Measurements from ENCODE around the gene SYNCRIP. TPM values are rescaled to one million over a fixed set of nuclear protein-coding genes. Genes with fewer than 3 reads are reported as not detected.
"Not testable (repeated sequence)": the region's sequence is repeated elsewhere in the genome, so short reads cannot be mapped to it uniquely, and the experiment has no call there.

SYNCRIP gene
- polyA plus RNA-seq, 1 experiment, result 40.4 TPM

DNA sequence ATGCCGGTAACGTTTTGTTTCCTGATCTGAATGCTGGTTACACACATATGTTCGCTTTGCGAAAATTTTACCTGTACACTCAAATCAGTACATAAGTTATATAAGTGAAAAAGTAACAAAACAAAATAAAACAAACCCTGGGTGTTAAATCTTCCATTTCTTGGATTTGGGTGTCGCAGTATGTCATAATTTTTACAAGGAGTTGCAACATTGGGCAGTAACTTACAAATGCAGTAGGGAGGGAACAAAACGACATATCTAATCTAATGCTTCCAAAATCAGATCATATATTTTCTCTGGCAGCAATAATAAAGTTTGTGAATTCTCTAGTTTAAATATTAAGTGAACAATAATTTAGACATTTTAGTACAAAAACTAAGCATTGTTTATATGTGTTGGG, 74.3 kb downstream of the SYNCRIP start:
- no peak overlapping the region for H3K27ac ChIP-seq (ENCODE audit: low read depth, low read length)
- ChIA-PET CTCF (no interaction called here), POLR2A (no interaction called here)
- H3K27me3 ChIP-seq (ENCODE audit: control insufficient read depth, insufficient read depth, low read length), result no peaks in the 10 kb centered on the region
- no peak overlapping the region for H3K4me3 ChIP-seq (ENCODE audit: low read depth, low read length)
- no peaks in the 10 kb centered on the region for H3K9me3 ChIP-seq (ENCODE audit: control insufficient read depth, insufficient read depth, low read length)
- DNase-seq (ENCODE audit: low read depth, low spot score), result no peak
- TF ChIP-seq, protein P1, sequence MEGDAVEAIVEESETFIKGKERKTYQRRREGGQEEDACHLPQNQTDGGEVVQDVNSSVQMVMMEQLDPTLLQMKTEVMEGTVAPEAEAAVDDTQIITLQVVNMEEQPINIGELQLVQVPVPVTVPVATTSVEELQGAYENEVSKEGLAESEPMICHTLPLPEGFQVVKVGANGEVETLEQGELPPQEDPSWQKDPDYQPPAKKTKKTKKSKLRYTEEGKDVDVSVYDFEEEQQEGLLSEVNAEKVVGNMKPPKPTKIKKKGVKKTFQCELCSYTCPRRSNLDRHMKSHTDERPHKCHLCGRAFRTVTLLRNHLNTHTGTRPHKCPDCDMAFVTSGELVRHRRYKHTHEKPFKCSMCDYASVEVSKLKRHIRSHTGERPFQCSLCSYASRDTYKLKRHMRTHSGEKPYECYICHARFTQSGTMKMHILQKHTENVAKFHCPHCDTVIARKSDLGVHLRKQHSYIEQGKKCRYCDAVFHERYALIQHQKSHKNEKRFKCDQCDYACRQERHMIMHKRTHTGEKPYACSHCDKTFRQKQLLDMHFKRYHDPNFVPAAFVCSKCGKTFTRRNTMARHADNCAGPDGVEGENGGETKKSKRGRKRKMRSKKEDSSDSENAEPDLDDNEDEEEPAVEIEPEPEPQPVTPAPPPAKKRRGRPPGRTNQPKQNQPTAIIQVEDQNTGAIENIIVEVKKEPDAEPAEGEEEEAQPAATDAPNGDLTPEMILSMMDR (IDR thresholded peaks at IDR 0.05; ENCODE audit: low read depth, low read length), result no peak

DNA sequence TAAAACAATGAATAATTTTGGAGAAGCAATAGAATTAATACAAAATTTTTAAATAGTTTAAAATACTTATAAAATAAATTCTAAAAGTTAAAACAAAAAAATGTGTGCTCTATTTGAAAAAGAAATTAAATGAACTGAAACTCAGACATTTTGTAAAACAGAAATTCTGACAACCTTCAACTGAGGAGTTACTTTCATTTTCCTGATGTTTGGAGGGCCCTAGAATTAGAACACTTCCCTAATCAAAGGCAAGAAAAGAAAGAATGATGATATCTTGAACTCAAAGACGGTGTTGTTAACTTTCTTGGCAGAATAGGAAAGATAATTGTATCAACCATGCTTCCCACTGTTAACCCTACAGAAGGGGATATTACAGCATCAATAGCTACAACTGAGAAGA, 77.0 kb downstream of the SYNCRIP start:
- CTCF ChIA-PET, result interaction anchor here (1.3 kb wide), 1 partner anchor 83 kb away, joined by 4 read pairs; no protein-coding TSS in a partner anchor
- Histone ChIP-seq H3K4me3 (ENCODE audit: low read depth, low read length) (no peak overlapping the region), H3K27ac (ENCODE audit: low read depth, low read length) (no peak overlapping the region), H3K27me3 (ENCODE audit: control insufficient read depth, insufficient read depth, low read length) (no peaks in the 10 kb centered on the region), H3K9me3 (ENCODE audit: control insufficient read depth, insufficient read depth, low read length) (no peaks in the 10 kb centered on the region)
- POLR2A ChIA-PET, result no interaction called here
- TF ChIP-seq, protein P1 (IDR thresholded peaks at IDR 0.05; ENCODE audit: low read depth, low read length), result no peak
- no peak for DNase-seq (ENCODE audit: low read depth, low spot score)

DNA sequence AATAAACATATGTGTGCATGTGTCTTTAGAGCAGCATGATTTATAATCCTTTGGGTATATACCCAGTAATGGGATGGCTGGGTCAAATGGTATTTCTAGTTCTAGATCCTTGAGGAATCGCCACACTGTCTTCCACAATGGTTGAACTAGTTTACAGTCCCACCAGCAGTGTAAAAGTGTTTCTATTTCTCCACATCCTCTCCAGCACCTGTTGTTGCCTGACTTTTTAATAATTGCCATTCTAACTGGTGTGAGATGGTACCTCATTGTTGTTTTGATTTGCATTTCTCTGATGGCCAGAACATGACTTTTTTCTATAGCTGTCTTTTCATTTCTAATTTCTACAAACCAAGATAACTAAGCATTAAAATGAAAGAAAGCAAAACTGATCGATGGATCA, 78.5 kb downstream of the SYNCRIP start:
- H3K9me3 ChIP-seq (ENCODE audit: control insufficient read depth, insufficient read depth, low read length); DNase-seq (ENCODE audit: low read depth, low spot score); H3K27ac ChIP-seq (ENCODE audit: low read depth, low read length); POLR2A ChIA-PET; H3K27me3 ChIP-seq (ENCODE audit: control insufficient read depth, insufficient read depth, low read length); H3K4me3 ChIP-seq (ENCODE audit: low read depth, low read length): not testable (repeated sequence)
- CTCF ChIA-PET, result interaction anchor here (1.6 kb wide), 1 partner anchor 81 kb away, joined by 4 read pairs; no protein-coding TSS in a partner anchor

Small RNAs within 50 kb of the gene (small RNA-seq; reads per million reads assigned to genes)
- not detected for gene SNORD50B (ENCODE audit: insufficient read length, low read depth)

Other genes starting within 250 kb of the SYNCRIP start
- gene NT5E, start 192.8 kb downstream of the SYNCRIP start, polyA plus RNA-seq (2011; rRNA removed), result 127 and 164 TPM in 2 replicates
- 77.0 and 114 TPM in 2 replicates for gene SNX14, start 49.0 kb downstream of the SYNCRIP start, polyA plus RNA-seq (2011; rRNA removed)